Measurements from ENCODE around the gene GXYLT2. TPM values are rescaled to one million over a fixed set of nuclear protein-coding genes. Genes with fewer than 3 reads are reported as not detected.

GXYLT2 gene
- total and polyA plus RNA-seq, 2 of the 13 experiments (the other 11 are each of a cell fraction or from before 2014, with no cell fraction given): 4.3 to 6.9 TPM

GRCh38 chr3:72862314-72863090 is 25.3 kb upstream of the GXYLT2 start (continued):
- no peak for TF ChIP-seq NFE2 (CRISPR knock-in tag; IDR thresholded peaks at IDR 0.05)
- no peak for TF ChIP-seq ZNF713 (CRISPR knock-in tag; IDR thresholded peaks at IDR 0.05)
- TF ChIP-seq CSRNP2 (CRISPR knock-in tag; conservative IDR thresholded peaks at IDR 0.05; ENCODE audit: low read depth): no peak

DNA sequence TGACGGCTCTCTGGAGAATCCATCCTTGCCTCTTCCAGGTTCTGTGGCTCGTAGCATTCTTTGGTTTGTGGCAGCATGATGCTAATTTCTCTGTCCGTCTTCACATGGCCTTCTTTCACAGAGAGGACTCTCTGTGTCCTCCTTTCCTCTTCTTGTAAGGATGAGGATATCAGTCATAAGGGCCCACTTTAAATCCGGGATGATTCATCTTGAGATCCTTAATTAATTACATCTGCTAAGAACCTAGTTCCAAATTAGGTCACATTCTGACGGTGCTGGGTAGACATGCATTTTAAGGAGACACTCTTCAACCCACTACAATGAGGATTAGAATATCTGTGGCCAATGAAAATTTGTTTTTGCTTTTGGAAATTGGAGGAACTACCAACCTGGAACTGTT is 15.7 kb upstream of the GXYLT2 start:
- no peak overlapping the region for H3K4me3 ChIP-seq (replicated peaks in 1 of 3; ENCODE audit: insufficient read depth in 1 of 3, low read depth in 2 of 3, low read length in 3 of 3)
- no peak for DNase-seq (ENCODE audit: low spot score)
- ATAC-seq: no peak
- no peaks in the 10 kb centered on the region for H3K9me3 ChIP-seq (ENCODE audit: low read length)
- in situ Hi-C loops (cut with HindIII; ENCODE audit: extremely low pct_ligation_motif_present, low pct_unique_long_range_greater_than_20kb) (no loop called here), intact Hi-C loops (cut with micrococcal nuclease; ENCODE audit: unreplicated experiment) (no loop called here)
- H3K27ac ChIP-seq (ENCODE audit: extremely low read length, insufficient read depth, low read length): no peak overlapping the region
- no TSS peak for BruUV-seq (replicated peaks)
- no peaks in the 10 kb centered on the region for H4K20me1 ChIP-seq (ENCODE audit: insufficient read depth, low read length)
- H3K4me2 ChIP-seq (ENCODE audit: low read depth, low read length): no peak overlapping the region
- no peak for FAIRE-seq
- 0 out of 5 replicates have a peak, but pooled peaks cover 0 to 7% of the 10 kb centered on the region in 2 experiments for H3K27me3 ChIP-seq (ENCODE audit: control insufficient read depth in 1 of 2, insufficient read depth in 2 of 2, low read length in 2 of 2)
- H2AFZ ChIP-seq (ENCODE audit: low read length): no peak overlapping the region
- ChIA-PET POLR2A (no interaction called here), CTCF (ENCODE audit: low intra/inter-chr PET ratio, low total read pairs) (no interaction called here)
- H3K36me3 ChIP-seq (replicated peaks in 1 of 2; ENCODE audit: control insufficient read depth in 1 of 2, insufficient read depth in 2 of 2, low read length in 2 of 2): no peaks in the 10 kb centered on the region
- no peak overlapping the region for H3K9ac ChIP-seq (ENCODE audit: insufficient read depth, low read depth, low read length)
- H3K4me1 ChIP-seq (ENCODE audit: insufficient read depth, low read length): peaks cover 13% of the 10 kb centered on the region
- 34% methylated on average over 5 of the region's 5 CpGs for WGBS (ENCODE audit: low lambda C conversion rate)
- no peaks in the 10 kb centered on the region for H3K79me2 ChIP-seq (ENCODE audit: insufficient read depth, low read length)
- TF ChIP-seq AHR (CRISPR knock-in tag; IDR thresholded peaks at IDR 0.05) (no peak), TEAD3 (CRISPR knock-in tag; optimal IDR thresholded peaks at IDR 0.05; ENCODE audit: borderline replicate concordance) (no peak), ZNF260 (CRISPR knock-in tag; IDR thresholded peaks at IDR 0.05; ENCODE audit: borderline replicate concordance, low read depth) (no peak), ZNF253 (CRISPR knock-in tag; IDR thresholded peaks at IDR 0.05; ENCODE audit: borderline replicate concordance) (no peak), MAX (IDR thresholded peaks at IDR 0.05) (no peak), RARG (CRISPR knock-in tag; IDR thresholded peaks at IDR 0.05; ENCODE audit: low read depth) (no peak), RBM22 (optimal IDR thresholded peaks at IDR 0.05; ENCODE audit: low read length) (no peak)
- TF ChIP-seq, protein P1, sequence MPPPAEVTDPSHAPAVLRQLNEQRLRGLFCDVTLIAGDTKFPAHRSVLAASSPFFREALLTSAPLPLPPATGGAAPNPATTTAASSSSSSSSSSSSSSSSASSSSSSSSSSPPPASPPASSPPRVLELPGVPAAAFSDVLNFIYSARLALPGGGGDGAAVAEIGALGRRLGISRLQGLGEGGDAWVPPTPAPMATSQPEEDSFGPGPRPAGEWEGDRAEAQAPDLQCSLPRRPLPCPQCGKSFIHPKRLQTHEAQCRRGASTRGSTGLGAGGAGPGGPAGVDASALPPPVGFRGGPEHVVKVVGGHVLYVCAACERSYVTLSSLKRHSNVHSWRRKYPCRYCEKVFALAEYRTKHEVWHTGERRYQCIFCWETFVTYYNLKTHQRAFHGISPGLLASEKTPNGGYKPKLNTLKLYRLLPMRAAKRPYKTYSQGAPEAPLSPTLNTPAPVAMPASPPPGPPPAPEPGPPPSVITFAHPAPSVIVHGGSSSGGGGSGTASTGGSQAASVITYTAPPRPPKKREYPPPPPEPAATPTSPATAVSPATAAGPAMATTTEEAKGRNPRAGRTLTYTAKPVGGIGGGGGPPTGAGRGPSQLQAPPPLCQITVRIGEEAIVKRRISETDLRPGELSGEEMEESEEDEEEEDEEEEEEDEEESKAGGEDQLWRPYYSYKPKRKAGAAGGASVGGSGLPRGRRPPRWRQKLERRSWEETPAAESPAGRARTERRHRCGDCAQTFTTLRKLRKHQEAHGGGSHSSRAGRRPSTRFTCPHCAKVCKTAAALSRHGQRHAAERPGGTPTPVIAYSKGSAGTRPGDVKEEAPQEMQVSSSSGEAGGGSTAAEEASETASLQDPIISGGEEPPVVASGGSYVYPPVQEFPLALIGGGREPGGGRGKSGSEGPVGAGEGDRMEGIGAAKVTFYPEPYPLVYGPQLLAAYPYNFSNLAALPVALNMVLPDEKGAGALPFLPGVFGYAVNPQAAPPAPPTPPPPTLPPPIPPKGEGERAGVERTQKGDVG (CRISPR knock-in tag; IDR thresholded peaks at IDR 0.05; ENCODE audit: borderline replicate concordance): no peak
- TF ChIP-seq, protein P2, sequence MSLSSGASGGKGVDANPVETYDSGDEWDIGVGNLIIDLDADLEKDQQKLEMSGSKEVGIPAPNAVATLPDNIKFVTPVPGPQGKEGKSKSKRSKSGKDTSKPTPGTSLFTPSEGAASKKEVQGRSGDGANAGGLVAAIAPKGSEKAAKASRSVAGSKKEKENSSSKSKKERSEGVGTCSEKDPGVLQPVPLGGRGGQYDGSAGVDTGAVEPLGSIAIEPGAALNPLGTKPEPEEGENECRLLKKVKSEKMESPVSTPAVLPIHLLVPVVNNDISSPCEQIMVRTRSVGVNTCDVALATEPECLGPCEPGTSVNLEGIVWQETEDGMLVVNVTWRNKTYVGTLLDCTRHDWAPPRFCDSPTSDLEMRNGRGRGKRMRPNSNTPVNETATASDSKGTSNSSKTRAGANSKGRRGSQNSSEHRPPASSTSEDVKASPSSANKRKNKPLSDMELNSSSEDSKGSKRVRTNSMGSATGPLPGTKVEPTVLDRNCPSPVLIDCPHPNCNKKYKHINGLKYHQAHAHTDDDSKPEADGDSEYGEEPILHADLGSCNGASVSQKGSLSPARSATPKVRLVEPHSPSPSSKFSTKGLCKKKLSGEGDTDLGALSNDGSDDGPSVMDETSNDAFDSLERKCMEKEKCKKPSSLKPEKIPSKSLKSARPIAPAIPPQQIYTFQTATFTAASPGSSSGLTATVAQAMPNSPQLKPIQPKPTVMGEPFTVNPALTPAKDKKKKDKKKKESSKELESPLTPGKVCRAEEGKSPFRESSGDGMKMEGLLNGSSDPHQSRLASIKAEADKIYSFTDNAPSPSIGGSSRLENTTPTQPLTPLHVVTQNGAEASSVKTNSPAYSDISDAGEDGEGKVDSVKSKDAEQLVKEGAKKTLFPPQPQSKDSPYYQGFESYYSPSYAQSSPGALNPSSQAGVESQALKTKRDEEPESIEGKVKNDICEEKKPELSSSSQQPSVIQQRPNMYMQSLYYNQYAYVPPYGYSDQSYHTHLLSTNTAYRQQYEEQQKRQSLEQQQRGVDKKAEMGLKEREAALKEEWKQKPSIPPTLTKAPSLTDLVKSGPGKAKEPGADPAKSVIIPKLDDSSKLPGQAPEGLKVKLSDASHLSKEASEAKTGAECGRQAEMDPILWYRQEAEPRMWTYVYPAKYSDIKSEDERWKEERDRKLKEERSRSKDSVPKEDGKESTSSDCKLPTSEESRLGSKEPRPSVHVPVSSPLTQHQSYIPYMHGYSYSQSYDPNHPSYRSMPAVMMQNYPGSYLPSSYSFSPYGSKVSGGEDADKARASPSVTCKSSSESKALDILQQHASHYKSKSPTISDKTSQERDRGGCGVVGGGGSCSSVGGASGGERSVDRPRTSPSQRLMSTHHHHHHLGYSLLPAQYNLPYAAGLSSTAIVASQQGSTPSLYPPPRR (CRISPR knock-in tag; IDR thresholded peaks at IDR 0.05; ENCODE audit: borderline replicate concordance): no peak

All from HepG2 (cell line).